HL-60/S4 treated with retinoic acid at 250 ng/mL for 4 days and 3 days (cell line): Measurements from ENCODE around the gene LRRC4C.
"Not testable (repeated sequence)": the region's sequence is repeated elsewhere in the genome, so short reads cannot be mapped to it uniquely, and the experiment has no call there.

Experiments used
- in situ Hi-C: fragments of 300-500 bp; cut with MboI; formaldehyde crosslinking; loops from 2 replicates; pipeline ENCODE4 v1.7.0; 2022; ENCODE audit warnings: low sequenced_read_pairs

The LRRC4C gene

GRCh38 chr11:40202589-40203270, 1256.7 kb downstream of the LRRC4C start:
- in situ Hi-C loops, result no loop called here

DNA sequence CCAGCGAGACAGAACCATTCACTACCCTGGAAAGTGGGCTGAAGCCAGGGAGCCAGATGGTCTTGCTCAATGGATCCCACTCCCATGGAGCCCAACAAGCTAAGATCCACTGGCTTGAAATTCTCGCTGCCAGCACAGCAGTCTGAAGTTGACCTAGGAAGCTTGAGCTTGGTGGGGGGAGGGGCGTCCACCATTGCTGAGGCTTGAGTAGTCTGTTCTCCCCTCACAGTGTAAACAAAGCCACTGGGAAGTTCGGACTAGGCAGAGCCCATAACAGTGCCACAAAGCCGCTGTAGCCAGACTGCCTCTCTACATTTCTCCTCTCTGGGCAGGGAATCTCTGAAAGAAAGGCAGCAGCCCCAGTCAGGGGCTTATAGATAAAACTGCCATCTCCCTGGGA, 1266.9 kb downstream of the LRRC4C start:
- in situ Hi-C loops, result not testable (repeated sequence)

DNA sequence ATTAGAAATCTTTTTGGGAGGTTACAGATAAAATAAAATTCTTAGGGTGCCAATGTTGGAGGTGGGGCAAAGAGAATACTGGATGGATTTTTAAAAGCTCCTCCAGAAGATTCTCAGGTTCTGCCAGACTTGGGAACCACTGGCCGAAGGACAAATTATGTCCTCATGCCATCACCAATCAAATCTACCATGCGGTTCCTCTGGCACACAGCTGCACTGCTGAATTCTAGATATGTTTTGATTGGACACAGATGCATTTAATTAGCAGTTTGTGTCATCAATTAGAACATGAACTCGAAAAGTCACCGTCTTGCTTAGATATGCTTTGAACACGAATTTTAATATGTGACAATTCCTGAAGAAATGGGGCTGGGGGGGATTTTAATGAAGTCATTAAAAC, 1269.2 kb downstream of the LRRC4C start:
- in situ Hi-C loops, result no loop called here

GRCh38 chr11:40188848-40189247, 1270.6 kb downstream of the LRRC4C start:
- in situ Hi-C loops, result no loop called here

GRCh38 chr11:40187295-40187694, 1272.2 kb downstream of the LRRC4C start:
- in situ Hi-C loops, result no loop called here

DNA sequence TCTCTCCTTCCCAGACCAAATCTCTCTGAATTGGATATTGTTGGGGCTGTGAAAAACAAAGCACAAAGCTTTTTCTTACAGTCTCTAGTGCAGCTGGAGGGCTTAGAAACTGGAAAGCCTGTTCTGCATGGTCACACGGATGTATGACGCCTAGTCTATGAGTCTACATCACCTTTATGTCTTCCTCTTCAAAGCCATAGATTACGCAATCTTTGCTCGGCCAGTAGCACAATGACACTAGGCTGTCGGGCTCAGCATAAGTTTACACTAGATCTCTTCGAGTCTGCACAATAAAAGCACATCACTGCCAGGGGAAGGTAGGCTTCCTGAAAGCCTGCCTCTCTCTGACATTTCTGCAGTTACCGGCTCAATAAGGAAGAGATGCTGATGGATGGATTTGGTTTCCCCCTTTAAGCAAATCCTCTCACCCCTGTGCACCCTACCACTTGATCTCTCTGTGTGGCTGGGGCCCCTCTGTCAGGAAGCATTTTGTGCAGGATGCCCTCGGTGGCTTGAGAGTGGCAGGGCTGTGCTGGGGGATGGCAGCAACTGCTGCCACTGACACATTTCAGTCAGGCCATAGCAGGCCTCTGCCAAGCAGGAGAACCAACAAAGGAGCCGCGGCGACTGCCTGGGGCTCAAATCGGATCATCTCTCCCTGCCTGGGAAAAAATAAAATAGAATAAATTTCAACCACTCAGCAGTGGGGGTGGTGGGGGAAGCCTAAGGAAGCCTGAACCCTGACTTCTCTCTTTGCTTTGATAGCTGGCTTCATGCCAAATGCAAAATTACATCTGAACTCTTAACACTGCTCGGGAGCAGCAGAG, 1272.8 kb downstream of the LRRC4C start:
- in situ Hi-C loops, result no loop called here

GRCh38 chr11:40185793-40186192, 1273.7 kb downstream of the LRRC4C start:
- in situ Hi-C loops, result no loop called here

DNA sequence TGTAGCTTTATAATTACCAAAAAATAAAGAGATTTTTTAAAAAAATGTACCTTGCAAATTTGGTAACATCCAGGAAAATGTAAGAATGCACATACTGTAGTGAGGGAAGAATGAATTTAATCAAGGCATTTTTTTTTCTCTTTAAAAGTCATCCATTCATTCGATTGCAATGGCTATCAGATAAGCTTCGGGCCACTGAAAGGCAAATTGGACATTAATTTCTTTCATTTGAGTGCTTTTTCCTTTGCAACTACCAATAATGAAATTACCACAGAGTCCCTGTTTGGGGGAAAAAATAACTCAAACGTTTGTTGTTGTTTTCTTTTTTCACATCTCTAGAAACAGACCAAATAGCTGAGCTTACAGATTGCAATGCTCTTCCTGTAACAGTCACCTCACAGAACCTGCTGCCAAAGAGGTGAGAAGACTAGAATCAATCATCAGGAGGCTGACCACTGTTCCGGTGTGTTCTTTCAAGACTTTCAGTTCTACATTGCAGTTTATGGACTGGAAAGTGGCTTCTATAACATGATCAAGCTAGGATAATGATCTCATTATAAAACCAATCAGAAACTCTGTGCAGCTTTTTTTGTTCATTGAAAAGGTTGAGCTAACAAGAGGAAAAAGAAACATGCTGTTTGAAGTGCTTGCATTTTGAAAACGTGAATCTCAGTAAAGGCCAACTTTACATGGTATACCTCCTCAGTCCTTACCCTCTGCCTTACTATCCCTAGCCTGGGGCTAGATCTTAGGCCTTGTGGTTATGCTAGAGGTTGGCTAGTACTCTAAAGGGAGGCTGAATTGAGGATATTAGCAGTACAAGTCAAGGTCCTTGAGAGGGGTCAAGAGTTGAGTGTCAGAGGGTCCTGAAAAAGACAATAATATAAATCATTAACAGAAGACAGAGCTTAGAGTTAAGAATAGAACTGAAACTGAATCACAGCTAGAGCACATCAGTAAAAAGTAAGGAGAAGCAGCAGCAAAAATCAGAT, 1276.1 kb downstream of the LRRC4C start:
- in situ Hi-C loops, result no loop called here

- in situ Hi-C loops, result no loop called here
Observed at GRCh38 chr11:40179541-40179940, 1279.9 kb downstream of the LRRC4C start.

- in situ Hi-C loops, result no loop called here
Observed at GRCh38 chr11:40178470-40178869, 1281.0 kb downstream of the LRRC4C start.

DNA sequence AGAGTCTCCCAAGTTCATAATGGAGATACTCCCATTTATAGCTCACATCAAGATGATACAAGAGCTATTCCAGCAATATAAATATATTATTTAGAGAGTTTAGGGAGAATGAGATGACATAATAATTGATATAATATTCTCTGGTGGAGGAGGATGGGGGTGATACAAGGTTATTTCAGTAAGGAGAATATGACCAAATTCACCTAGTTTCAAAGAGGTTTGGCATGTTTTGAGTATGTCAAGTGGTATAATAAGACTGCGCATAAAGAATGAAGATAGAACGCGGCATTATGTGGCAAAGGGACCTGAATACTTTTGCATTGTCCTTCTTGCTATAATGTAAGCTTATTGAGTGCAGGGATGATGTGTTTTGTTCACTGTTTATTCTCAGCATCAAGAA, 1283.5 kb downstream of the LRRC4C start:
- in situ Hi-C loops, result no loop called here

DNA sequence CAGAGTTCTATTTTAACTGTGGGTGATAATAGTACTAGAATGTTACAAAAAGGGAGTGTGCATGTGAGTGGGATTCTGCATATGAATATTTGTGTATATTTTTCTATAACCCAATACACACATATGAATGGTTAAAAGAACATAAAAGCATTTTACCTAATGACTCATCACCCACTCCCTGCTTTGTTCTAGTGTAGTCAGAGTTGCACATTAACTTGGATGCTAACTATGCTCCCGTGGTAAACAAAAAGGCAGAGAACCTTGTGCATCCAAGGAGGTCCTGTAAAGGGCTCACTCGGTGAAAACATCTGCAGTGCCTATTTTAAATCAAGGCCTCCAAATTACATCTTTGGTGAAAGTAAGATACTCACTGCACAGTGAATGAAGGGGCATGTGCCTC, 1289.4 kb downstream of the LRRC4C start:
- in situ Hi-C loops, result no loop called here

GRCh38 chr11:40168414-40168813, 1291.0 kb downstream of the LRRC4C start:
- in situ Hi-C loops, result no loop called here

DNA sequence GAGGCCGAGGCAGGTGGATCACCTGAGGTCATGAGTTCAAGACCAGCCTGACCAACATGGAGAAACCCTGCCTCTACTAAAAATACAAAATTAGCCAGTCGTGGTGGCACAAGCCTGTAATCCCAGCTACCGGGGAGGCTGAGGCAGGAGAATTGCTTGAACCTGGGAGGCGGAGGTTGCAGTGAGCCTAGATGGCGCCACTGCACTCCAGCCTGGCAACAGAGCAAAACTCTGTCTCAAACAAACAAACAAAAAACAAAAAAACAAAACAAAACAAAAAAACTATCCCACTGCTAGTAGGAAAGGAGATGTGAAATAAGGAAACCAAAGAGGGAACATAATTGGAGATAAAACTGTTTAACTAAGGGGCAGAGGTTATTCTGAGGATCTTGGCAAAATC, 1291.6 kb downstream of the LRRC4C start:
- in situ Hi-C loops, result not testable (repeated sequence)

- in situ Hi-C loops, result no loop called here
Observed at GRCh38 chr11:40166892-40167291, 1292.6 kb downstream of the LRRC4C start.

DNA sequence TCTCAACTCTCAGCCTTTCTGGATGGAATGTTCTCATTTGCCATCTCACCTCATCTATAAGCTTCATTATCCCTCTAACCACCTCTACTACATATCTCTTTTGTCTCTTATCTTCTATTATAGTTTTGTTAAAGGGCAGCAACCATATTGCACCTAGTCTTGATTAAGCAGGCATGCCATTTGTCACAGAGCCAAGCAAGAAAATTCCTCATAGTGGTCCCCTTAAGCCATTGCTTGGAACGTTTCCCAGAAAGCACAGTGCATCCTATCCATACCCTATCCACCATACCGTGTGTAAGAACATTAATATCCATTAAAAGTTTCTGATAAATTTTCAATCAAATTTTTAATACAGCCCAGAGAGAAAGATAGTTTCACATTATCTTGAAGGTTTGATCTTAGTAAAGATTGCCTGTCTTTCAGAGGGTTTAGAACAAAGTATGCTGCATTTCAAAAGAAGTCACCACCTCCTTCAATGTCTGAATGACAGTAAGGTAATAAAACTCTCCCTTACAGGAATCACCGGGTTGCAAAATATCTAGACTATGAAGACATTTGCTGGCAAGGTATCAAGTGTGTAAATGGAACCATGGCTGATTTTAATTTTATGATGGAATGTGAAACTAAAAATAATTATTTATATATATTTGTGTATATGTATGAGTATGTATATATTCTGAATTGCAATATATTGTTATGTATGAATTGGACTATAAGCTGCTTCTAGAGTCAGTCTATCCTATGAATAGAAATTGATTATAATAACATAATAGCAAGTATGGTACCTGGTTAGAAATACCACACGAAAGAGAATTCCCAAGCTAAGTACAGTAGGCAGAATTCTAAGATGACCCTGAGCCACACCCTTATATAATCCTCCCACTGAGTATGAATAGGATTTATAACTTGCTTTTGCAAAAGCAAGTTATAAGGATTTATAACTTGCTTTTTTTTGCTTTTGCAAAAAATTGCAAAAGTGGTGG, 1296.3 kb downstream of the LRRC4C start:
- in situ Hi-C loops, result no loop called here

GRCh38 chr11:40161854-40162410, 1297.5 kb downstream of the LRRC4C start:
- in situ Hi-C loops, result no loop called here

- in situ Hi-C loops, result no loop called here
Observed at GRCh38 chr11:40160418-40160817, 1299.0 kb downstream of the LRRC4C start.

GRCh38 chr11:40149721-40150120, 1309.7 kb downstream of the LRRC4C start:
- in situ Hi-C loops, result no loop called here

GRCh38 chr11:40140560-40140959, 1318.9 kb downstream of the LRRC4C start:
- in situ Hi-C loops, result no loop called here
